Activated naive CD8-positive, alpha-beta T cell (primary cell): ENCODE results near the gene EXOC6B.

Experiments used
- H3K27ac Mint-ChIP-seq: one replicate; pipeline ENCODE4 v1.8.0; 2021; ENCODE audit warnings: mixed read lengths
- H3K27me3 Mint-ChIP-seq: one replicate; pipeline ENCODE4 v1.8.0; 2021; ENCODE audit warnings: mixed read lengths
- H3K36me3 Mint-ChIP-seq: one replicate; pipeline ENCODE4 v1.8.0; 2021; ENCODE audit warnings: mixed read lengths
- H3K4me1 Mint-ChIP-seq: one replicate; pipeline ENCODE4 v1.8.0; 2021; ENCODE audit warnings: low read depth, mixed read lengths
- H3K4me3 Mint-ChIP-seq: one replicate; pipeline ENCODE4 v1.8.0; 2021; ENCODE audit warnings: mild to moderate bottlenecking, mixed read lengths
- H3K9me3 Mint-ChIP-seq: one replicate; pipeline ENCODE4 v1.8.0; 2021; ENCODE audit warnings: low read depth, mixed read lengths

Gene EXOC6B

GRCh38 chr2:72198532-72199241 is 627.1 kb downstream of the EXOC6B start:
- Mint-ChIP-seq H3K27ac (no peak overlapping the region), H3K27me3 (no peaks in the 10 kb centered on the region), H3K4me3 (no peak overlapping the region), H3K4me1 (no peaks in the 10 kb centered on the region), H3K36me3 (peaks cover 5% of the 10 kb centered on the region), H3K9me3 (no peaks in the 10 kb centered on the region)

DNA sequence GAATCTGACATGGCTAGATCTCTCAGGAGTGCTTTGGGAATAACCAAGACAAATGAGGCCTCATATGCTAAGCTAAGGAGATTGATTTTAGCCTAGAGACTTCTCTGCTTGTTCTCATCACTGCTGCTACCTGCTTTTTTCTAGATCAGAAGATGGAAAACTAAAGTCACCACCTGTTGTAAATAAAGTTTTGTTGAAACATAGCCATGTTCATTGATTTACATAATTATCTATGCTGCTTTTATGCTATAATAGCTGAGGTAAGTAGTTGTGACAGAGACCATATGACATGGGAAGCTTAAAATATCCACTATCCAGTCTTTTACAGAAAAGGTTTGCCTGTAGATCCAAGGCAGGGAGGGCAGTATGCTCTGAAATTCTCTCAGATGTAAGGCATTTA is 632.1 kb downstream of the EXOC6B start:
- H3K36me3 Mint-ChIP-seq: peaks cover 19% of the 10 kb centered on the region
- no peaks in the 10 kb centered on the region for H3K27me3 Mint-ChIP-seq
- H3K4me1 Mint-ChIP-seq: no peaks in the 10 kb centered on the region
- no peak overlapping the region for H3K27ac Mint-ChIP-seq
- no peak overlapping the region for H3K4me3 Mint-ChIP-seq
- no peaks in the 10 kb centered on the region for H3K9me3 Mint-ChIP-seq

DNA sequence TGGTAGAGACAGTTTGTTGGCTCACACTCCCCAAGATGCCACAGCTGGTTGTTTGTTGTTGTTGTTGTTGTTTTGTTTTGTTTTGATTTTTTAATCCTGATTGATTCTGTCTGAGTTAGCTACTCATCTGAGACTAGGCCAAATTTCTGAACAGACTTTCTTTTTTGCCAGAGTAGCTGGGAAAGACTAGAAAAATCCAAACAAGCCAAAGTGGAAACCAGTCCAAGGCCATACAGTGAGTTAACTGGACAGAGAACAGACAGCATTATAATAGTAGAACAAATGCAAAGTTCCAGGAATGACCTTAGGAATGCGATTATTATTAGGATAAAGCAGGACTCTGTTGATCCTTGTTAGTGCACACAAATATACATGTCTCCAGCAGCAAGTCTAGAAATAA is 634.4 kb downstream of the EXOC6B start:
- no peaks in the 10 kb centered on the region for H3K27me3 Mint-ChIP-seq
- H3K36me3 Mint-ChIP-seq: peaks cover 23% of the 10 kb centered on the region
- H3K4me3 Mint-ChIP-seq: no peak overlapping the region
- no peaks in the 10 kb centered on the region for H3K4me1 Mint-ChIP-seq
- no peak overlapping the region for H3K27ac Mint-ChIP-seq
- H3K9me3 Mint-ChIP-seq: peaks cover 8% of the 10 kb centered on the region

DNA sequence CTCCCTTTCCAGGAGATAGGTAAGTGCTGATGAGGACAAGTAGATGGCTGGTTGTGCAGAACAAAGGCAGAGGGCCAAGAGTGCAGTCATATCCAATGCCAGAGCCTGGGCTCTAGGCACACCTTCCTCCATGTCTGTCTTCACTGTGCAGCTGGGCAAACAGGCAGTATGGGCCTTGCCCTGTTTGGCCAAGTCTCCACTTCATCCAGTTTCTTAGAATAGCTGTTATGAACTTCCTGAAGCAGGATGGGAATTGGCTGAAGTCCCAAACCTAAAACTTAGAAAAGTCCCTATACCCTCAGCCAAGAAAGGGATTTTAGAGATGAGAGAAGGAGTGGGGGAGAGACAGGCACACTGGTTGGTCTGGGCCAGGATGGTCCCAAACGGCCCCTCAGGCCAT is 640.6 kb downstream of the EXOC6B start:
- H3K4me1 Mint-ChIP-seq: no peaks in the 10 kb centered on the region
- peaks cover 13% of the 10 kb centered on the region for H3K36me3 Mint-ChIP-seq
- no peaks in the 10 kb centered on the region for H3K27me3 Mint-ChIP-seq
- no peak overlapping the region for H3K27ac Mint-ChIP-seq
- H3K4me3 Mint-ChIP-seq: no peak overlapping the region
- peaks cover 8% of the 10 kb centered on the region for H3K9me3 Mint-ChIP-seq

- Mint-ChIP-seq H3K9me3 (peaks cover 8% of the 10 kb centered on the region), H3K4me3 (no peak overlapping the region), H3K27me3 (no peaks in the 10 kb centered on the region), H3K36me3 (peaks cover 21% of the 10 kb centered on the region), H3K27ac (no peak overlapping the region), H3K4me1 (no peaks in the 10 kb centered on the region)
These were observed 642.4 kb downstream of the EXOC6B start for GRCh38 chr2:72183466-72183865.

DNA sequence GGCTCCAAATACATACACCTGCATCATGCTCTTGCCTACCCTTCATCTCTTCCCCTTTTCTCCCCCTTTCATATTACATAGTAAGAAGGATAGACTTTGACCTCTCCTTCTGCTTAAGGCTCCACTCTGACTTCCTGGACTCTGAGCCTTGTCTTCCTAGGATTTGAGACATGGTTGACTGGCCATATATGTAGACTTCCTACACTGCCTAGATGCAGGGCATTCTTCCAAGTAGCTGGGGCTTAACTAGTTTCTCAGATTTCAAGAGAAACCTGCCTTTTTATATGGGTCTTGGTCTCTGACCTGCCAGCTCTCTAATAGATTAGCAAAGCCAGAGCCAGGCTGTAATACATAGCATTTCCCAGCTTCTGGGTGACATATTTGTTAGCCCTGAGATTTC is 642.8 kb downstream of the EXOC6B start:
- H3K4me1 Mint-ChIP-seq: no peaks in the 10 kb centered on the region
- no peaks in the 10 kb centered on the region for H3K27me3 Mint-ChIP-seq
- no peak overlapping the region for H3K27ac Mint-ChIP-seq
- peaks cover 22% of the 10 kb centered on the region for H3K36me3 Mint-ChIP-seq
- no peak overlapping the region for H3K4me3 Mint-ChIP-seq
- H3K9me3 Mint-ChIP-seq: peaks cover 4% of the 10 kb centered on the region

- Mint-ChIP-seq H3K36me3 (peaks cover 24% of the 10 kb centered on the region), H3K4me3 (no peak overlapping the region), H3K4me1 (no peaks in the 10 kb centered on the region), H3K9me3 (peaks cover 4% of the 10 kb centered on the region), H3K27me3 (no peaks in the 10 kb centered on the region), H3K27ac (no peak overlapping the region)
These were observed 643.3 kb downstream of the EXOC6B start for GRCh38 chr2:72182547-72182946.

- Mint-ChIP-seq H3K4me3 (no peak overlapping the region), H3K9me3 (peaks cover 2% of the 10 kb centered on the region), H3K27me3 (no peaks in the 10 kb centered on the region), H3K4me1 (no peaks in the 10 kb centered on the region), H3K27ac (no peak overlapping the region), H3K36me3 (peaks cover 27% of the 10 kb centered on the region)
These were observed 644.2 kb downstream of the EXOC6B start for GRCh38 chr2:72181616-72182015.

- Mint-ChIP-seq H3K4me3 (no peak overlapping the region), H3K27ac (no peak overlapping the region), H3K9me3 (no peaks in the 10 kb centered on the region), H3K4me1 (no peaks in the 10 kb centered on the region), H3K36me3 (peaks cover 36% of the 10 kb centered on the region), H3K27me3 (no peaks in the 10 kb centered on the region)
These were observed 645.5 kb downstream of the EXOC6B start for GRCh38 chr2:72180351-72180750.

- Mint-ChIP-seq H3K4me1 (no peaks in the 10 kb centered on the region), H3K4me3 (no peak overlapping the region), H3K36me3 (peaks cover 42% of the 10 kb centered on the region), H3K9me3 (no peaks in the 10 kb centered on the region), H3K27me3 (no peaks in the 10 kb centered on the region), H3K27ac (no peak overlapping the region)
These were observed 647.3 kb downstream of the EXOC6B start for GRCh38 chr2:72178551-72178950.

DNA sequence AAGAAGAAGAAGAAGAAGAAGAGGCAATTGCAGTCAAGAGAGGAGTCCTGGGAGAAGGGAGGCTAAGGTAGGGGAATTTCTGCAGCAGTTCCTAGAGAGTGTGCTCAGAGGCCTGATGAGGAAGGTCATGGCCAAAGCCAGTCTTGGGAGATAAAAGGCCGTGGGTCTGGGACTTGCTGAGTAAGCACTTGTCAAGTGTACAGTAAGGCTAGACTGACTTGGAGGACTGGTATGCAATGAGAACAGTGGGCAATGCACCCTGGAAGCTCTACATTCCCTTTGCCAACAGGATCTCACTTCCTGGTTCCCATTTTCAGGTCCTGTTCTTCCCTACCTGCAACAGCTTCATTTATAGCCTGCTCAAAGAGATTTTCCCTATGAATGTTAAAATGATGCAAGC is 649.6 kb downstream of the EXOC6B start:
- H3K9me3 Mint-ChIP-seq: no peaks in the 10 kb centered on the region

GRCh38 chr2:72175636-72176035 is 650.2 kb downstream of the EXOC6B start:
- H3K36me3 Mint-ChIP-seq: peaks cover 33% of the 10 kb centered on the region
- no peaks in the 10 kb centered on the region for H3K9me3 Mint-ChIP-seq
- H3K4me3 Mint-ChIP-seq: no peak overlapping the region
- no peak overlapping the region for H3K27ac Mint-ChIP-seq
- H3K27me3 Mint-ChIP-seq: no peaks in the 10 kb centered on the region
- no peaks in the 10 kb centered on the region for H3K4me1 Mint-ChIP-seq

More for the DNA sequence above, 649.6 kb downstream of the EXOC6B start:
- no peak overlapping the region for H3K27ac Mint-ChIP-seq
- H3K27me3 Mint-ChIP-seq: no peaks in the 10 kb centered on the region
- peaks cover 36% of the 10 kb centered on the region for H3K36me3 Mint-ChIP-seq
- H3K4me1 Mint-ChIP-seq: no peaks in the 10 kb centered on the region
- H3K4me3 Mint-ChIP-seq: no peak overlapping the region

DNA sequence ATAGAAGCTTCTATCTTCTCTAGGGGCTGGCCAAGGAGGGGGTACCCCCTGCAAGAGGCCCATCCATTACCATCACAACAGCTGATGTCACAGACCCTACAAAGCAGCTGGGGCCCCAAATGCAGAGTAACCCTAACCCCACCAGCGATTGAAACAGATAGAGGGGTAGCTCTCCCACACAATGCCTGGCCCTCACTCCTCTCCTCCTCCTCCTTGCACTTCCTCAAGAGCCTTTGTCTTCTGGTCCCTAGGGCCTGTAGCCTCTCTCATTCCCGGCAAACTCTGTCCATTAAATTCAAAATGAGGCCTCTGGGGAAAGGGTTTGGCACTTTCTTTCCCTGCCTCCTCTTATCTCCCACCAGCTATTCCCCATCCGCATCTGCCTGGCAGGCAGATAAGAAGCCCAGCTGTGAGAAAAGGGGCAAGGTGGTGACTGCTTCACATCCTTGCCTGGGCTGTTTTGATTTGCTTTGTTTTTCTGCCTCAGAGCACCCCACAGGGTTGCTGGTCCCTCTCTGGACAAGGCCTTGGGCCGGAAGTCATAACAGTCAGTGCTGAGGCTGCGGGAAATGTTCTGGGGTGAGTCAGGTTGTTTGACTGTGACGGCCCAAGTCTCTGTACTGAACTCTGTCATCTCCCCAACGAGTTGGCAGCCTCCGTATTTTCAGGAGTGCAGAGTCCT is 652.1 kb downstream of the EXOC6B start:
- Mint-ChIP-seq H3K4me1 (no peaks in the 10 kb centered on the region), H3K36me3 (peaks cover 29% of the 10 kb centered on the region), H3K27ac (no peak overlapping the region), H3K4me3 (no peak overlapping the region), H3K27me3 (no peaks in the 10 kb centered on the region), H3K9me3 (no peaks in the 10 kb centered on the region)

DNA sequence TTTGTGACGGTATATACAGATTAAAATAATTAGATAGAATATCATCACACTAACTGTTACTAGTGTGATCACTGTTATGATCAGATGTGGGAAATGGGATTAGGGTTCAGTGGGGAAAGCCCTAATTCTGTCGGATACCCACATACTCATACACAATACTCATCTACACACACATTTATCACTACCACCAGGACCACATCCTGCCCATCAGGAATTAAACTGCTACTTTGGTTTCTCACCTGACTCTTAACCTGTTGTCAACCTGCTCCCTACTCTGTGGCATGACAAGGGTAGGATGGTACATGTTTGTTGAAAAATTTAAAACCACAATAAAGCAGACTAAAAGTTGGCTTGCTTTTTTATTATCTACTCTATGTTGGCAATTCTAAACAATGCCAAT is 653.4 kb downstream of the EXOC6B start:
- Mint-ChIP-seq H3K36me3 (peaks cover 17% of the 10 kb centered on the region), H3K4me3 (no peak overlapping the region), H3K27ac (no peak overlapping the region), H3K9me3 (no peaks in the 10 kb centered on the region), H3K4me1 (no peaks in the 10 kb centered on the region), H3K27me3 (no peaks in the 10 kb centered on the region)

GRCh38 chr2:72166279-72166678 is 659.6 kb downstream of the EXOC6B start:
- Mint-ChIP-seq H3K9me3 (no peaks in the 10 kb centered on the region), H3K27ac (no peak overlapping the region), H3K27me3 (peaks cover 8% of the 10 kb centered on the region), H3K4me3 (no peak overlapping the region), H3K4me1 (no peaks in the 10 kb centered on the region), H3K36me3 (peaks cover 2% of the 10 kb centered on the region)

DNA sequence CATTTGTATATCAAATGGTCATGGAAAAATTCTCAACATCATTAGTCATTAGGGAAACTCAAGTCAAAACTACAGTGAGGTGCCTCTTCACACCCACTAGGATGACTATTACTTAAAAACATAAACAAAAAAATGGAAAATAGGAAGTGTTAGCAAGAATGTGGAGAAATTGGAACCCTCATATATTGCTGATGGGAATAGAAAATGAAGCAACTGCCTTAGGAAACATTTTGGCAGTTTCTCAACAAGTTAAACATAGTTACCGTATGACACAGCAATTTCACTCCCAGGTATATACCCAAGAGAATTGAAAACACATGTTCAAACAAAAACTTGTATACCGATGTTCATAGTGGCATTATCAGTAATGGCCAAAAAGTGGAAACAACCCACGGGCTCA is 660.0 kb downstream of the EXOC6B start:
- Mint-ChIP-seq H3K36me3 (peaks cover 2% of the 10 kb centered on the region), H3K27ac (no peak overlapping the region), H3K4me1 (no peaks in the 10 kb centered on the region), H3K27me3 (peaks cover 8% of the 10 kb centered on the region), H3K4me3 (no peak overlapping the region), H3K9me3 (no peaks in the 10 kb centered on the region)
